Smooth muscle cell (in vitro differentiated cells): Measurements from ENCODE around the gene SSC5D. TPM values are rescaled to one million over a fixed set of nuclear protein-coding genes. Genes with fewer than 3 reads are reported as not detected.

Experiments used
- DNase-seq: peaks from one replicate; lab custom pipeline; 2025; ENCODE audit not compliant: unreplicated experiment; lab: John Stamatoyannopoulos, UW
- H2AFZ ChIP-seq: fragments of 200-600 bp; sonication (generic); 2 replicates; pipeline ENCODE4 v1.6.0; 2016; ENCODE audit warnings: antibody characterized with exemption, low read depth, mild to moderate bottlenecking
- H3F3A ChIP-seq: fragments of 200-600 bp; sonication (generic); 2 replicates; pipeline ENCODE4 v1.6.0; 2017; ENCODE audit warnings: antibody characterized with exemption, low read depth
- H3K27ac ChIP-seq: fragments of 200-600 bp; sonication (generic); 2 replicates; pipeline ENCODE4 v1.5.1; 2016; ENCODE audit warnings: low read depth, mild to moderate bottlenecking
- H3K27me3 ChIP-seq: fragments of 200-600 bp; sonication (generic); 2 replicates; pipeline ENCODE4 v1.6.1; 2016; ENCODE audit warnings: low read depth, mild to moderate bottlenecking
- H3K36me3 ChIP-seq: fragments of 200-600 bp; sonication (generic); 2 replicates; pipeline ENCODE4 v1.5.1; 2016; ENCODE audit warnings: low read depth
- H3K4me1 ChIP-seq: fragments of 200-600 bp; sonication (generic); 2 replicates; pipeline ENCODE4 v1.5.1; 2016; ENCODE audit warnings: low read depth
- H3K4me2 ChIP-seq: fragments of 200-600 bp; sonication (generic); 2 replicates; pipeline ENCODE4 v1.6.0; 2016; ENCODE audit warnings: mild to moderate bottlenecking
- H3K4me3 ChIP-seq: fragments of 200-600 bp; sonication (generic); 2 replicates; pipeline ENCODE4 v1.5.1; 2016; ENCODE audit warnings: mild to moderate bottlenecking
- H3K79me2 ChIP-seq: fragments of 200-600 bp; sonication (generic); 2 replicates; pipeline ENCODE4 v1.6.0; 2016; ENCODE audit warnings: low read depth, mild to moderate bottlenecking
- H3K9ac ChIP-seq: fragments of 200-600 bp; sonication (generic); 2 replicates; pipeline ENCODE4 v1.6.0; 2016; ENCODE audit warnings: low read depth
- H3K9me3 ChIP-seq: fragments of 200-600 bp; sonication (generic); replicated peaks from 2 replicates; pipeline ENCODE4 v1.5.1; 2016; ENCODE audit warnings: low read depth
- H4K20me1 ChIP-seq: fragments of 200-600 bp; sonication (generic); 2 replicates; pipeline ENCODE4 v1.6.0; 2016; ENCODE audit warnings: low read depth
- CTCF ChIP-seq: fragments of 200-600 bp; sonication (generic); IDR thresholded peaks from 2 replicates; pipeline ENCODE4 v1.5.1; 2017; ENCODE audit warnings: borderline replicate concordance, mild to moderate bottlenecking, antibody characterized with exemption; ENCODE audit not compliant: insufficient read depth, poor library complexity, severe bottlenecking
- WGBS: methylation state at CpG from one replicate; pipeline ENCODE4 v1.1.7; 2016; ENCODE audit warnings: low lambda C conversion rate; 5-methylcytosine and 5-hydroxymethylcytosine counted together
- polyA plus RNA-seq: library from polyadenylated mRNA; unstranded; fragments of >200 nt; fragmentation: Nextera tagmentation; extraction: Ambion mirVana; gene quantifications from 2 replicates; pipeline ENCODE4 v1.2.1, GENCODE V29; 2016
- total RNA-seq: library from RNA; depleted of rRNA; stranded (reverse); fragments of >200 nt; gene quantifications from 2 replicates; pipeline ENCODE4 v1.2.3, GENCODE V29; 2014

The SSC5D gene
- total and polyA plus RNA-seq, 2 experiments from 2014 or later = 3.8 to 11.2 TPM

- no peak for DNase-seq
- Histone ChIP-seq H3K36me3 (no peaks in the 10 kb centered on the region), H2AFZ (no peak overlapping the region), H3K4me1 (peaks cover 16% of the 10 kb centered on the region), H3K9ac (no peak overlapping the region), H4K20me1 (peaks cover 37% of the 10 kb centered on the region), H3K9me3 (no peaks in the 10 kb centered on the region), H3F3A (peaks cover 6% of the 10 kb centered on the region), H3K27ac (no peak overlapping the region), H3K27me3 (peaks cover 18% of the 10 kb centered on the region), H3K4me3 (no peak overlapping the region), H3K4me2 (no peak overlapping the region), H3K79me2 (no peaks in the 10 kb centered on the region)
- WGBS = 94% methylated on average over 14 of the region's 14 CpGs
- no peak for TF ChIP-seq CTCF
Observed at GRCh38 chr19:55456347-55456746, 31.9 kb upstream of the SSC5D start.

GRCh38 chr19:55457683-55458457 lies 30.4 kb upstream of the SSC5D start:
- no peaks in the 10 kb centered on the region for H3K36me3 ChIP-seq
- H3K9ac ChIP-seq = no peak overlapping the region
- no peak for TF ChIP-seq CTCF
- no peak overlapping the region for H2AFZ ChIP-seq
- H3K4me1 ChIP-seq = peaks cover 4% of the 10 kb centered on the region
- no peak overlapping the region for H3K4me2 ChIP-seq
- DNase-seq = no peak
- H3K79me2 ChIP-seq = no peaks in the 10 kb centered on the region
- peaks cover 36% of the 10 kb centered on the region for H4K20me1 ChIP-seq
- peaks cover 6% of the 10 kb centered on the region for H3F3A ChIP-seq
- H3K27ac ChIP-seq = no peak overlapping the region
- H3K4me3 ChIP-seq = no peak overlapping the region
- 91% methylated on average over 16 of the region's 16 CpGs for WGBS
- peaks cover 7% of the 10 kb centered on the region for H3K27me3 ChIP-seq
- H3K9me3 ChIP-seq = no peaks in the 10 kb centered on the region

- 73% methylated on average over 8 of the region's 8 CpGs for whole genome bisulfite sequencing
- H2AFZ ChIP-seq = no peak overlapping the region
- no peaks in the 10 kb centered on the region for H3K36me3 ChIP-seq
- H4K20me1 ChIP-seq = peaks cover 24% of the 10 kb centered on the region
- peaks cover 4% of the 10 kb centered on the region for H3K4me1 ChIP-seq
- H3K4me3 ChIP-seq = no peak overlapping the region
- H3K9me3 ChIP-seq = no peaks in the 10 kb centered on the region
- no peak for TF ChIP-seq CTCF
- H3K9ac ChIP-seq = no peak overlapping the region
- H3F3A ChIP-seq = no peaks in the 10 kb centered on the region
- no peak overlapping the region for H3K4me2 ChIP-seq
- H3K27me3 ChIP-seq = peaks cover 14% of the 10 kb centered on the region
- no peaks in the 10 kb centered on the region for H3K79me2 ChIP-seq
- DNase-seq = no peak
- H3K27ac ChIP-seq = no peak overlapping the region
Observed at GRCh38 chr19:55459551-55459949, 28.7 kb upstream of the SSC5D start.
